CD4-positive, alpha-beta T cell treated with Interleukin-10 for 1 hour (primary cell): Measurements from ENCODE around the gene GLIPR1.
A peak's percentile ranks its signal among the peaks of the same experiment; 100 is the strongest.
"Not testable (repeated sequence)": the region's sequence is repeated elsewhere in the genome, so short reads cannot be mapped to it uniquely, and the experiment has no call there.

Experiments used
- DNase-seq: peaks from one replicate; pipeline ENCODE4 v3.0.0-alpha.2; 2020

GLIPR1 gene

DNA sequence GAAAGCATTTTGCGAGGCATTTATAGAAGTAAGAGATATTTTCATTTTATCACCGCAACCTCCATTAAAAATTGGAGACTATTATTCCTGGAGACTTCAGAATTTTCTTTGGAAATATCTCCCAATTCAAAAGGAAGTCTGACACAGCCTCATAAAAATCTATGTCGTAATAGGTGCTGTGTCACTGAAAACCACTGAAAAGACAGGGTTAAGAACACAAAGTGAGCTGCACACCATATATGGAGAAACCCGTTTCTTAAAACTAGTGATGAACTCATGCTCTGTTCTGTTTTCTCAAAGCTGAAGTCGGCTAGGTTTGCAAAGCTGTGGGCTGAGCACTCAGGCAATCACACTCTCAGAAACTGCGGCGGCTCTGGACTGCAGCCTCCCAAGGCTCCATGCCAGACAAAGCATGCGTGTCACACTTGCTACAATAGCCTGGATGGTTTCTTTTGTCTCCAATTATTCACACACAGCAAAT lies at the start of gene GLIPR1:
TSS of gene GLIPR1 (plus strand) at position 287 of the 481 bp plus-strand sequence. CDS start at position 413, 126 bp downstream.
- peak; percentile 88 for DNase-seq

DNA sequence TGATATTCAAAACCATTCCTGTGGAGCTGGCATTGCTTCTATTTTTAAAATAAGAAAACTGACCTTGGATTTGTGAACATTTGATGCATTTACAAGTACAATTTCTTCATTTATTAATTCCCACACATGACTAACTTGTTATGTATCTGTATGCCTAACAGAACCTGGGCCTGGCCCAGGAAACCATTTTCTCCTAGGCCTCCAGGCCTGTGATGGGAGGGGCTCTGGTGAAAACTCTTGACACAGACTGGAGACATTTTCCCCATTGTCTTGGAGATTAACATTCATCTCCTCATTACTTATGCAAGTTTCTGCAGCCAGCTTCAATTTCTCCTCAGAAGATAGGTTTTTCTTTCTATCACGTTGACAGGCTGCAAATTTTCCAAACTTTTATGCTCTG lies 47.6 kb upstream of the GLIPR1 start:
- DNase-seq: no peak

DNA sequence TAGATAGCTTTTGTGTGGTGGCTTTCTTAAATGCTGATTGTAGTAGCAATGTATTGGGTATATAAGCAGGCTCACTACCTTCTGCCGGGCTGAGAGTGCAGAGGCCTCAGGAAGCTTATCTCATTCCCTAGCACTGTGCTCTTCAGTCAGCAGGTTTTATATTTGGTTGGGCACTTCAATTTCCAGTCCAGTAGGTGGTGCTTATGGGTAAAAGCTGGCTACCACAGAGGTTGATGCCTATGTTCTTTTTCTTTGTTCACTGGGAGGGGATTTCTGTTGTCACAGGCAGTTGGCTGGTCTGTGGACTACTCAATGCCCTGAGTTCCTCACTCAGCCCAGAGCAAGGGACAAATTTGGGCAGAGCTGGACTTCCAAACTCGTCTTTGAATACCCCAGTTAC lies 43.0 kb upstream of the GLIPR1 start:
- DNase-seq: peak; percentile 67

DNA sequence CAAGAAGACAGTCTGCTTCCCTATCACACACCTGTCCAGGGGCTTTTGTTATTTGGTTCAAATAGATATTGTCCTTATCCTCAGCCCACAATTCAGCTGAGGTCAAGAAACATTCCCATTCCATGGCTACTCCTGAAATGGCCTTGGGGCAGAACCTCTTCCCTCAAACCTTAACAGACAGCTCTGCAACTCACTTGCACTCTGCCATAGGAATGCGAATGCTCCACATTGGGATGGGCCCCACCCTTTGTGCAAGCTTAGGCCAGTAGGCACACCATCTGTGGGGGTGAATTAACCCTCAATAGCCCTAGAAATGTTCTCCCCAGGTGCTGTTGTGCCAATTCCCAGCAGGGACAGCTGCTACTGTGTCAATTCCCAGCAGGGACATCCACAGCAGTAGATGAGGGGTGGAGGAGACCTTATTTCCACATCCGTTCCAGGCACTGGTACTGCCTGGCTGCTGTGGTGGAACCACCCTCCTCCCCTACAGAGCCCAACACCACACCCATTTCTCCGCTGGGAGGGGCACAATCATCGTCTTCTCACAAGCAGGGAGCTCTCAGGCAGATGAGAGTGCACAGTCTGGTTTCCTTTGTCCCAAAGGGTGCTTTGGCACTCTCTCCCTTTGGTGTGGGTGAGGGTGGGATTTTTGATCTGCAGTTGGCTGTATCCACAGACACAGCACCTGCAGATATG lies 42.3 kb upstream of the GLIPR1 start:
- DNase-seq: peak; percentile 30

DNA sequence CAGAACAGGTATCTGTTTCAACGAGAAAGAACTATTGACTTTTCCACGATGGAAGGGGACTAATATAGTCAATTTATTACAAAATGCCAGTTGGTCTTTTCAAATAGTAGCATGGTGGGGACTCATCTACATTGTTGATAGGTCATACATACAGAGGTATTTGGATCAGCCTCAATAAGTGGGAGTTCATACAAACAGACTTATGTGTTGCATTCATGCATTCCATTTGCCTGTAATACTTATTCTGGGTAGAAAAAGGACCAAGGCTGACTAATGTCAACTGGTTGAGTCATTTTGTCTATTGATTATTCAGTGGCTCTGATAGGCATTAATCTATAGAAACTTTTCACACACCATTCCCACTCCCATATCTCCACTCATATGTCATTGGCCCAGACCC lies 41.5 kb upstream of the GLIPR1 start:
- DNase-seq: no peak

DNA sequence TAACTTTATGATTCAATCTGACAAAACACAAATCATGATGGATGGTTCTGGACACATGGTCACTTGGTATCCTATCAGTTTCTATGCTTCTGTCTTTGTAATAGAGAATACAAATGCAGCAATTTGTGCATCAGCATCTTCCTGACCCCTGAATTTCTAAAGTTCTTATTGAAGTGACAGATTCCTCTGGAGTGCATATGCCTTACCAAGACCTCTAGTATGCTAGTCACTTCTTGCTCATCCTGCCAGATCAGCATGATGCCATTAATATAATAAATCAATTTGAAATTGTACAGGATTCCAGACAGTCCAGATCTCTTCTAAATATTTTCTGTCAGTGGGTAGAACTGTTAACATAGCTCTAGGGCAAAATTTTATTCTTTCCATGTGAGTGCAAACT lies 40.6 kb upstream of the GLIPR1 start:
- DNase-seq: no peak

DNA sequence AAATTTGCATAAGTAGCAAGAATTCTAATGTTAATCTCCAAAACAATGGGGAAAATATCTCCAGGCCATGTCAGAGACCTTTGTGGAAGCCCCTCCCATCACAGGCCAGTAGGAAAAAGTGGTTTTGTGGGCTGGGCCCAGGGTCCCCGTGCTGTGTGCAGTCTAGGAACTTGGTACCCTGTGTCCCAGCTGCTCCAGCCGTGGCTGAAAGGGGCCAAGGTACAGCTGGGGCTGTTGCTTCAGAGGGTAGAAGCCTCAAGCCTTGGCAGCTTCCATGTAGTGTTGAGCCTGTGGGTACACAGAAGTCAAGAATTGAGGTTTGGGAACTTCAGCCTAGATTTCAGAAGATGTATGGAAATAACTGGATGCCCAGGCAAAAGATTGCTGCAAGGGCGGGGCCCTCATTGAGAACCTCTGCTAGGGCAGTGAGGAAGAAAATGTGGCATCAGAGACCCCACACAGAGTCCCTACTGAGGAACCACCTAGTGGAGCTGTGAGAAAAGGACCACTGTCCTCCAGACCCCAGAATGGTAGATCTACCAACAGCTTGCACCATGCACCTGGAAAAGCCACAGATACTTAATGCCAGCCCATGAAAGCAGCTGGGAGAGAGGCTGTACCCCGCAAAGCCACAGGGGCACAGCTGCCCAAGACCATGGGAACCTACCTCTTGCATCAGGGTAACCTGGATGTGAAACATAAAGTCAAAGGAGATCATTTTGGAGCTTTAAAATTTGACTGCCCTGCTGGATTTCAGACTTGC lies 38.7 kb upstream of the GLIPR1 start:
- not testable (repeated sequence) for DNase-seq

DNA sequence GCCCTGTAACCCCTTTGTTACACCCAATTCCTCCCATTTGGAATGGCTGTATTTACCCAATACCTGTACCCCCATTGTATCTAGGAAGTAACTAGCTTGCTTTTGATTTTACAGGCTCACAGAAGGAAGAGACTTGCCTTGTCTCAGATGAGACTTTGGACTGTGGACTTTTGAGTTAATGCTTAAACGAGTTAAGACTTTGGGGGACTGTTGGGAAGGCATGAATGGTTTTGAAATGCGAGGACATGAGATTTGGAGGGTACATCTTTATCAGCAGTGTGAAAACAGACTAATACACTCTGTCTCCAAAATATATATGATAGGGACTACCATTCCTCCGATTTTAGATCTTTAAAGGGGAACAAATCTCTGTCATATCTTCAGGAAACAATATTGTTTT lies 38.1 kb upstream of the GLIPR1 start:
- not testable (repeated sequence) for DNase-seq

DNA sequence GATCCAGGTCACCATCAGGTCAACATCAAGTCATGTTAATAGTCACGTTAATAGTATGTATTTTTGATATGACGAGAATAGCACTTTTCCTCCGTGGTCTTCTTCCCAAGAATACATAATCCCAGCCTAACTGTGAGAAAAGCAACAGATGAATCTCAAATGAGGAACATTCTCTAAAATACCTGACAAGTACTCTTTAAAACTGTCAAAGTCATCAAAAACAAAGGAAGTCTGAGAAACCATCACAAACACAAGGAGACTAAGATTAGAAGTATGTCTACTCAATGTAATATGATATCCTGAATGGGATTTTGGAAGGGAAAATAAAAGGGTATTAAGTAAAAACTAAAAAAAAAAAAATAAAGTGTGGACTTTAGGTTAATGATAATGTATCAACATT lies 36.8 kb upstream of the GLIPR1 start:
- DNase-seq: no peak

DNA sequence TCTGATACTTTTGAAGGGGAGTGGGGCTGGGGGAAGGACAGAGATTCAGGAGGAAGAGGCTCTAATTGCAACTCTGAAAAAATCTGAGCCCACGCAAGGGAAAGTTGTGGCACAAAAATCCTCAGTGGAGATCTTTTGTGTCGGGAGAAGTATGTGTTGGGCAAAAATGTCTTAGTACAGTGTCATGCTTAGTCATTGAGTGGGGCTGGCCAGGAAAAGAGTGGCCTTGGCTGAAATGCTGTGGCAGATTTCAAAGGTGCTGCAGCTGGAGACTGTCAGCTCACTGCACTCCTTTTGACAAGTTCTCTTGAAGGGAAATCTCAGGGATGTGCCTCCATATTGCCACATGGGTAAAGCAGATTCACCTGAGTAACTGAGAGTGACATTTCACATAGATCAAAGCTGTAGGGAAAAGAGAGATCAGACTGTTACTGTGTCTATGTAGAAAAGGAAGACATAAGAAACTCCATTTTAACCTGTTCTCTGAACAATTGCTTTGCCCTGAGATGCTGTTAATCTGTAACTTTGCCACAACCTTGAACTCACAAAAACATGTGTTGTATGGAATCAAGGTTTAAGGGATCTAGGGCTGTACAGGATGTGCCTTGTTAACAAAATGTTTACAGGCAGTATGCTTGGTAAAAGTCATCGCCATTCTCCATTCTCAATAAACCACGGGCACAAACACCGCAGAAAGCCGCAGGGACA lies 36.0 kb upstream of the GLIPR1 start:
- no peak for DNase-seq

DNA sequence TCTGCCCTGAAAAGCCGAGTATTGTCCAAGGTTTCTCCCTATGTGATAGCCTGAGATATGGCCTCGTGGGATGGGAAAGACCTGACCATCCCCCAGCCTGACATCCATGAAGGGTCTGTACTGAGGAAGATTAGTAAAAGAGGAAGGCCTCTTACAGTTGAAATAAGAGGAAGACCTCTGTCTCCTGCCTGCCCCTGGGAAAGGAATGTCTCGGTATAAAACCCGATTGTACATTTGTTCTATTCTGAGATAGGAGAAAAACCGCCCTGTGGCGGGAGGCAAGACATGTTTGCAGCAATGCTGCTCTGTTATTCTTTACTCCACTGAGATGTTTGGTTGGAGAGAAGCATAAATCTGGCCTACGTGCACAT lies 35.4 kb upstream of the GLIPR1 start:
- not testable (repeated sequence) for DNase-seq

DNA sequence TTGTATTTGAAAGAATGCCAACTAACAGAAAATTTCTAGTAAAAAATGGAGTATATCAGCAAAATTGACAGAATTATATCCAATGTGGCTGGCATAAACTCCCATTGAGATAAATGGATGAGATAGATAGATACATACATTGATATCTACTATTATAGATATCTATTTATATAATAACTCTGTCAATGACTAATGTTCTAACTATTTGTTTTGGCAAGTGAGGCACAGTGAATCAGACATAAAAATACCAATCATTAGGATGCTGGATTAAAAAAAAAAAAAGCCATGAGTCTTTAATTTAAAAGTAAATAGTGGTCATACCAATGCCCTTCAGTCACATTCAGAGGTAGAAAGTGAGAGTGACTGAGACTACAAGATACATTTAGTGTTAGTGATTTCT lies 33.7 kb upstream of the GLIPR1 start:
- DNase-seq: no peak

DNA sequence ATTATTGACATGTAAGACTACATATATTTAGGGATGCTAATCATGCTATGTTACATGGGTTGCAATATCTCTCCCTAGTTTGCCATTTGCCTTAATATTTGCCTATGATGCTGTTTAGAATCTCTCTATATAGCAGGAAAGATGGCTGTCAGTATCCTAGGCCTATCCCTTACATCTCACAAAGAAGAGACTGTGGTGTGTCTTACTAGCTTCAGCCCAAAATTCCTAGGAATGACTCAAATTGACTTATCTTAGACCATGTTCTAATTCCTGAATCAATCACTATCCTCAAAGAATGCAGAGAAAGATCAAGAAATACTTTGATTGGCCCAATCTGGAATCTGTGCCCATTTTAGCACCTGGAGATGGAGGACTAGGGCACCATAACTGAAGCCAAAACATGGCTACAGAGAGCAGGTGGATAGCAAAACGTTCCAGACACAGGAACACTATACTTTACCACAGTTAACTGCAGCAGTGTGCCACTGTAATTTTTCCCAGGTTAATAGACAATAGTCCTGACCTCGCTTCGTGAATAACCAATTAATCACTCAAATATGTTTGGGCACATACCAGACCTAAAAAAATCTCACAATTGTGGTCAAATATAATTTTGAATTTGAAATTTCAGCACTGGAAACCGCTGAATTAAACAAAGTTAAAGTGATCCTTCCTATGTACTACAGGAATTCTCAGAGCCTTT lies 32.7 kb upstream of the GLIPR1 start:
- DNase-seq: no peak

DNA sequence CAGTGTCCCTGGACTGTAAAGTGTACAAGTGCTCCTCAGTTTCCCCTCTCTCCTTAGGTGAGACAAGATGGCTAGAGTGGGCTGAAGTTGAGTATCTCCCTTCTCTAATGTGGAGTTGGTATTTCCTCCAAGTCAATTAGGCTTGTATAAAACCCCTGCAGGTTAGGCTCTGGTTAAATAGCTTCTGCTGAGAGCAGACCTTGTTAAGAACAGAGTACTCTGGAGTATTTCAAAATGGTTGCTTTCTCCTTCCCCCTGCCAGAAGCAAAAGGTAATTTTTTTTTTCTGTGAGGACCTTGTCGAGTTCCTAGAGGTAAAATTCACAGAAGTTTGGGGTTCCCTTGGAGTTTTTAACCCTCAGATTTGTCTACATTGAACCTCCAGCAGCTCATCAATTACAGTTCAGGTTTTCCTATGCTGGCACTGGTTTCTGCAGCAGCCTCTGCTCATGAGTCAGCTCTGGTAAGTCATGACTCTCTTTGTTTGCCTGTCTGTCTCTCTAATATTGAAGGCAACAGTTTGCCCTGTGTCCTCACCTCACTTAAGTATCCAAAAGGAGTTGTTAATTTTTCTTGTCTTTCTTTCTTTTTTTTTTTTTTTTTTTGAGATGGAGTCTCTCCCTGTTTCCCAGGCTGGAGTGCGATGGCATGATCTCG lies 27.8 kb upstream of the GLIPR1 start:
- DNase-seq: no peak

DNA sequence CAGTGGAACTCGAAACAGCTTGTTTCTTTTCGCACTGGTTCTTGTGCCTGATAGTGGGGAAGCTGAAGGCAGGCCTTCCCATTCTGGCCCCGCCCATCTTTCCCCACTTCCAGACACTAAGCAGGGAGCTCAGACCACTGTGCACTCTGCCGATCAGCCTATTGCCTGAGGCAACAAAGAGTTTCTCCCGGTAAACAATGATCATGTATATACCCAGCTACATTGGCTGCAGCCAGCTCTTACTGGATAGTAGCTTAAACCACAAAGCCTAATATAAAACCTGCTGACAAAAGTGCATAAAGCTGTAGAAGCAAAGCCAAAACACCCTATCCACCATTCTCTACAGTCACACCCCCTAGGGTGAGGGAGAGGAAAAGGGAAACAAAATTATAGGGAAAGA lies 24.7 kb upstream of the GLIPR1 start:
- no peak for DNase-seq

DNA sequence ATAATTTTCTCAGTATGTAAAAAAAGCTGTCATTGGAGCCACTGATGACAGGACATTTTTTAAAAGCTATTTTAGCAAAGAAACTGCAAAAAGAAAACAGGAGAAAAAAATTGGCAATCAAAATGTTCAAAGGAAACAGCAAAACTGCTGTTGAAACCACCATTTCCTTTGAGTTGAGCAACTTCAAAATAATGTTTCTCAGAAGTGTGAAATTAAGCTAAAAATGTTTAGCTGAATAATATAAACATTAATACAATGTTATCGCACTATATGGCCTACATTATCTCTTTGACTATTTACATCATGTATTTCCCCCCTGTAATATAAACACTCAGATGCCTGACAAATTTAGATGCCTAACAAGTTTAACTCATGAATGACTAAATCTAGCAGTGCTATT lies 23.4 kb upstream of the GLIPR1 start:
- DNase-seq: peak; percentile 33

DNA sequence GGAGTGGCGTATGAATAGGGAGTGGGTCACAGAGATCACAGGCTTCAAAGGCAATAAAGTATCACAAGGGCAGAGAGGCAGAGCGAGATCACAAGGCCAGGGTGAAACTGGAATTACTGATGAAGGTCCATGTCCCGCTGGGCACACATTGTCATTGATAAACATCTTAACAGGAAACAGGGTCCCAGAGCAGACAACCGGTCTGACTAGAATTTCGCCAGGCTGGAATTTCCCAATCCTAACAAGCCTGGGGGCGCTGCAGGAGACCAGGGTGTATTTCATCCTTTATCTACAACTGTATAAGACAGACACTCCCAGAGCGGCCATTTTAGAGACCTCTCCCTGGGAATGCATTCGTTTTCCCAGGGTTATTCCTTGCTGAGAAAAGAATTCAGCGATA lies 22.7 kb upstream of the GLIPR1 start:
- peak; percentile 12 for DNase-seq

DNA sequence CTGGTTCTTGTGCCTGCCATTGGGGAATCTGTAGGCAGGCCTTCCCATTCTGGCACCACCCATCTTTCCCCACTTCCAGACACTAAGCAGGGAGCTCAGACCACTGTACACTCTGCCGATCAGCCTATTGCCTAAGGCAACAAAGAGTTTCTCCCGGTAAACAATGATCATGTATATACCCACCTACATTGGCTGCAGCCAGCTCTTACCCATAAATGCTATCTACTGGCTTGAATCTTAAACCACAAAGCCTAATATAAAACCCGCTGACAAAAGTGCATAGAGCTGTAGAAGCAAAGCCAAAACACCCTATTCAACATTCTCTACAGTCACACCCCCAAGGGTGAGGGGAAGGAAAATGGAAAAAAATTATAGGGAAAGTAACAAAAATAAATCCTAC lies 20.8 kb upstream of the GLIPR1 start:
- DNase-seq: no peak

DNA sequence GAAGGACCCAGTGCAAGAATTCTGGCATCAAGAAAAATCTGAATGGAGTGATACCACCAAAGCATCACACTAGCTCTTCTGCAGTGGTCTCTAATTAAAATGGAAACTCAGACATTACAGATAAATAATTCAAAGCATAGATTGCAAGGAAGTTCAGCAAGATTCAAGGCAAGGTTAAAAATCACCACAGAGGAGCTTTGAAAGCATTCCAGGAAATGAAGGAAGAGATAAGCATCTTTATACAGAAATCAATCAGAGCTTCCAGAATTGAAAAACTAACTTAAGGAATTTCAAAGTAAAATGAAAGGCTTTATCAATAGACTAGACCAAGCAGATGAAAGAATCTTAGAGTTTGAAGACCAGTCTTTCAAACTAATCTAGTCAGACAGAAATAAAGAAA lies 20.4 kb upstream of the GLIPR1 start:
- no peak for DNase-seq

DNA sequence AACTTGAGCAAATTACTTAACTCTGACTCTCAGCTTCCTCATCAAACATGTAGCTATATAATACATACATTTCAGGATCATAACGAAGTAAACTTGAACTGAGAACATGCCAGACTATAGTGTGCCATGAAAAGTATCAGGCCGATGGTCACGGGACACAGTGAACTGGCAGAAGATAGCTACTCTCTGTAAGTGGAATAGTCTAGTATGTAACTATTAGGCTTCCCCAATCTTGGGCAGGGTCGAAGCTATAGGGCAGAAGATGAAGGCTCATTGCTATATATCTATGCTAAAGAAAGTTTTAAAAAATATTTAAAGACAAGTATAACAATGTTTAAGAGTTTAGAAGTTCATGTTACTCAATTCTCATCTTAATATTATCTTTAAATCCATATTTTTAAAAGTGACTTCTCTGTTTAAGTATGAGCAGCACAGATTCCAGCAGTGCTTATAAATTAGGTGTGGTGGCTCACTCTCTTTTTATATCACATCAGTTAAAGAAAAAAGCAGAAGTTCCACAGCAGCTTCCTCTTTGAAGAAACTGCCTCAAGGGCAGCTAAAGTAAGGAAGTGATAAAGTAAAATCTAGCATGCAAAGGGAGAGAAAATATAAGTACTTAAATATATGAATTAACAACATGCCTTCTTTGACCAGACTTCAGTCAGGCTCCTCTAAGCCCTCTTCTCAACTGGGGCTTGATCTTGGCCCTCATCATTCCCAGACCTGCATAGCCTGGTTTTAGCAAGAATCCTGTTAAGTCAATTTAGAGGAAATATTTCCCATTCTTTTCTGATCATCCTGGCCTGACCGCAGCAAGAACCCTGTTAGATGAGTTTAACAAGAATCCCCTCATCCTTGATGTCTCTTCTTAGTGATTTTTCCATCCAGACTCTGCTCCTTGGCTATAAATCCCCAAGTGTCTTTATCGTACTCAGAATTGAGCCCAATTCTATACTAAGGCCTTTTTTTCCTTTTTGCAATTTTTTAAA lies 8.4 kb upstream of the GLIPR1 start:
- no peak for DNase-seq

DNA sequence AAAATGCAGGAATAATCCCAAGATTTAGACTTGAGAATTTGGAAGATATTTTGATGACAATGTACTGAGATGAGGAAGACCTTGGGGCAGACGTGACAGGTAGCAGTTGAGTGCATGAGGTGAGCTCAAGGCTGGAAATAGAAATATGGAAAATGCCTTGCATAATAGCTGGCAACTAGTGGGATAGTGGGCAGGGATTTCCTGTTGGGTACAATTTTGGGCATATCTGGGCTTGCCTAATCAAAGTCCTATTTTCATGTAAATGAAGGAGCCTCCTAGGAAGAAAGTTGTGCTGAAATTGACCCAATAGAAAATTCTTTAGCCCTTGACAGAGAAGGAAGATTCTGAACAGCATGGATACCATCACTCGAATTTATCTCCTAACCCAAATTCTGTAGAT lies 6.4 kb upstream of the GLIPR1 start:
- no peak for DNase-seq
